HEK293T (cell line): ENCODE measurements around the gene COL23A1.

ENCODE experiments used
- ELF4 ChIP-seq: fragments of 450-650 bp; IDR thresholded peaks from 2 replicates; pipeline ENCODE4 v1.6.1; 2017; ENCODE audit warnings: antibody characterized with exemption
- FOXA1 ChIP-seq: fragments of 450-650 bp; IDR thresholded peaks from 2 replicates; pipeline ENCODE4 v1.6.1; 2016; ENCODE audit warnings: mild to moderate bottlenecking
- FOXK2 ChIP-seq: fragments of 450-650 bp; IDR thresholded peaks from 2 replicates; pipeline ENCODE4 v1.6.1; 2016; ENCODE audit warnings: mild to moderate bottlenecking
- FOXM1 ChIP-seq: fragments of 450-650 bp; IDR thresholded peaks from 2 replicates; pipeline ENCODE4 v1.6.1; 2017; ENCODE audit warnings: mild to moderate bottlenecking, borderline replicate concordance
- SP1 ChIP-seq: fragments of 450-650 bp; IDR thresholded peaks from 2 replicates; pipeline ENCODE4 v1.6.1; 2017
- SUZ12 ChIP-seq: fragments of 450-650 bp; IDR thresholded peaks from 2 replicates; pipeline ENCODE4 v1.6.1; 2016; ENCODE audit warnings: mild to moderate bottlenecking
- TARDBP ChIP-seq: fragments of 450-650 bp; IDR thresholded peaks from 2 replicates; pipeline ENCODE4 v1.6.1; 2016
- ZNF384 ChIP-seq: fragments of 450-650 bp; IDR thresholded peaks from 2 replicates; pipeline ENCODE4 v1.6.1; 2016

GRCh38 chr5:178325679-178326373, 264.4 kb downstream of the COL23A1 start:
- no peak for TF ChIP-seq TARDBP
- TF ChIP-seq SP1 = no peak
- TF ChIP-seq ELF4 = no peak
- TF ChIP-seq FOXK2 = no peak
- TF ChIP-seq FOXM1 = no peak
- TF ChIP-seq FOXA1 = no peak
- TF ChIP-seq ZNF384 = no peak
- no peak for TF ChIP-seq SUZ12
